KMS-11 (cell line): ENCODE data around the gene GPD1L.
"Not testable (repeated sequence)": the region's sequence is repeated elsewhere in the genome, so short reads cannot be mapped to it uniquely, and the experiment has no call there.

ENCODE experiments used
- H2AFZ ChIP-seq: fragments of 200-600 bp; sonication (generic); 2 replicates; pipeline ENCODE4 v1.6.1; 2016; ENCODE audit warnings: antibody characterized with exemption, mixed run types, low read depth
- H3K27ac ChIP-seq: fragments of 200-600 bp; sonication (generic); 2 replicates; pipeline ENCODE4 v1.6.1; 2016; ENCODE audit warnings: mild to moderate bottlenecking, mixed run types
- H3K27me3 ChIP-seq: fragments of 200-600 bp; sonication (generic); 2 replicates; pipeline ENCODE4 v1.6.1; 2017; ENCODE audit warnings: mild to moderate bottlenecking, low read depth, mixed run types, moderate library complexity; ENCODE audit not compliant: insufficient read depth
- H3K36me3 ChIP-seq: fragments of 200-600 bp; sonication (generic); 2 replicates; pipeline ENCODE4 v1.6.1; 2017; ENCODE audit warnings: mild to moderate bottlenecking, mixed run types; ENCODE audit not compliant: insufficient read depth
- H3K4me1 ChIP-seq: fragments of 200-600 bp; sonication (generic); 2 replicates; pipeline ENCODE4 v1.6.1; 2016; ENCODE audit warnings: mild to moderate bottlenecking, low read depth, mixed run types; ENCODE audit not compliant: poor library complexity, severe bottlenecking
- H3K4me2 ChIP-seq: fragments of 200-600 bp; sonication (generic); 2 replicates; pipeline ENCODE4 v1.7.0; 2016; ENCODE audit warnings: mild to moderate bottlenecking, mixed run types
- H3K4me3 ChIP-seq: fragments of 200-600 bp; sonication (generic); IDR thresholded peaks from 2 replicates; pipeline ENCODE4 v1.6.1; 2017; ENCODE audit warnings: low read depth, low read length, mixed read lengths; ENCODE audit not compliant: insufficient read depth
- H3K79me2 ChIP-seq: fragments of 200-600 bp; sonication (generic); 2 replicates; pipeline ENCODE4 v1.6.1; 2016; ENCODE audit warnings: low read depth, mixed run types; ENCODE audit not compliant: insufficient read depth
- H3K9ac ChIP-seq: fragments of 200-600 bp; sonication (generic); 2 replicates; pipeline ENCODE4 v1.6.1; 2016; ENCODE audit warnings: mild to moderate bottlenecking, mixed run types
- H4K20me1 ChIP-seq: fragments of 200-600 bp; sonication (generic); 2 replicates; pipeline ENCODE4 v1.6.1; 2016; ENCODE audit warnings: mild to moderate bottlenecking, mixed run types; ENCODE audit not compliant: insufficient read depth
- TF ChIP-seq, protein P1 (sequence below): fragments of 200-600 bp; sonication (generic); conservative IDR thresholded peaks from 2 replicates; pipeline ENCODE4 v1.6.1; 2017; ENCODE audit warnings: low read depth, mild to moderate bottlenecking, antibody characterized with exemption, low read length, moderate library complexity, mixed read lengths

Gene GPD1L

GRCh38 chr3:32189693-32190092 lies 83.3 kb downstream of the GPD1L start:
- H4K20me1 ChIP-seq: no peaks in the 10 kb centered on the region
- H3K4me1 ChIP-seq: no peaks in the 10 kb centered on the region
- no peak overlapping the region for H3K9ac ChIP-seq
- TF ChIP-seq, protein P1, sequence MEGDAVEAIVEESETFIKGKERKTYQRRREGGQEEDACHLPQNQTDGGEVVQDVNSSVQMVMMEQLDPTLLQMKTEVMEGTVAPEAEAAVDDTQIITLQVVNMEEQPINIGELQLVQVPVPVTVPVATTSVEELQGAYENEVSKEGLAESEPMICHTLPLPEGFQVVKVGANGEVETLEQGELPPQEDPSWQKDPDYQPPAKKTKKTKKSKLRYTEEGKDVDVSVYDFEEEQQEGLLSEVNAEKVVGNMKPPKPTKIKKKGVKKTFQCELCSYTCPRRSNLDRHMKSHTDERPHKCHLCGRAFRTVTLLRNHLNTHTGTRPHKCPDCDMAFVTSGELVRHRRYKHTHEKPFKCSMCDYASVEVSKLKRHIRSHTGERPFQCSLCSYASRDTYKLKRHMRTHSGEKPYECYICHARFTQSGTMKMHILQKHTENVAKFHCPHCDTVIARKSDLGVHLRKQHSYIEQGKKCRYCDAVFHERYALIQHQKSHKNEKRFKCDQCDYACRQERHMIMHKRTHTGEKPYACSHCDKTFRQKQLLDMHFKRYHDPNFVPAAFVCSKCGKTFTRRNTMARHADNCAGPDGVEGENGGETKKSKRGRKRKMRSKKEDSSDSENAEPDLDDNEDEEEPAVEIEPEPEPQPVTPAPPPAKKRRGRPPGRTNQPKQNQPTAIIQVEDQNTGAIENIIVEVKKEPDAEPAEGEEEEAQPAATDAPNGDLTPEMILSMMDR: no peak
- H3K27me3 ChIP-seq: no peaks in the 10 kb centered on the region
- no peak overlapping the region for H3K4me2 ChIP-seq
- no peak overlapping the region for H3K27ac ChIP-seq
- H3K4me3 ChIP-seq: no peak overlapping the region
- no peaks in the 10 kb centered on the region for H3K36me3 ChIP-seq
- H3K79me2 ChIP-seq: no peaks in the 10 kb centered on the region
- no peak overlapping the region for H2AFZ ChIP-seq

DNA sequence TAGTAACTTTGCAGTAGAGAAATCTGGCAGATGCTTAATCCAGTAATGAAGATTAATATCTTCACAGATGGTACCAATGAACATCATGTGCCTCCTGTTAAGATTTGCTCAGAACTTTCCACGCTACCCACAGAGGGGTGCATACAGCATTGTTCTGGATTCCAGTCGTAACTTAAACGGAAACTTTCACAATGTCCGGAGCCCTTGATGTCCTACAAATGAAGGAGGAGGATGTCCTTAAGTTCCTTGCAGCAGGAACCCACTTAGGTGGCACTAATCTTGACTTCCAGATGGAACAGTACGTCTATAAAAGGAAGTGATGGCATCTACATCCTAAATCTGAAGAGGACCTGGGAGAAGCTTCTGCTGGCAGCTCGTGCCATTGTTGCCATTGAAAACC lies 84.1 kb downstream of the GPD1L start:
- not testable (repeated sequence) for H3K9ac ChIP-seq, H3K27ac ChIP-seq, H3K4me3 ChIP-seq, H3K4me2 ChIP-seq, H4K20me1 ChIP-seq, H3K27me3 ChIP-seq, H3K4me1 ChIP-seq, H2AFZ ChIP-seq, H3K79me2 ChIP-seq, H3K36me3 ChIP-seq

- H3K36me3 ChIP-seq: no peaks in the 10 kb centered on the region
- H2AFZ ChIP-seq: no peak overlapping the region
- no peaks in the 10 kb centered on the region for H3K4me1 ChIP-seq
- H4K20me1 ChIP-seq: no peaks in the 10 kb centered on the region
- TF ChIP-seq, protein P1: no peak
- H3K79me2 ChIP-seq: no peaks in the 10 kb centered on the region
- H3K4me3 ChIP-seq: no peak overlapping the region
- no peak overlapping the region for H3K27ac ChIP-seq
- H3K4me2 ChIP-seq: no peak overlapping the region
- H3K27me3 ChIP-seq: no peaks in the 10 kb centered on the region
- H3K9ac ChIP-seq: no peak overlapping the region
Measured at GRCh38 chr3:32193101-32193500, 86.7 kb downstream of the GPD1L start.

- H3K4me1 ChIP-seq: no peaks in the 10 kb centered on the region
- H3K79me2 ChIP-seq: no peaks in the 10 kb centered on the region
- H3K27me3 ChIP-seq: no peaks in the 10 kb centered on the region
- no peak overlapping the region for H3K27ac ChIP-seq
- no peak overlapping the region for H3K4me3 ChIP-seq
- TF ChIP-seq, protein P1: no peak
- H3K36me3 ChIP-seq: no peaks in the 10 kb centered on the region
- H3K4me2 ChIP-seq: no peak overlapping the region
- no peak overlapping the region for H2AFZ ChIP-seq
- H3K9ac ChIP-seq: no peak overlapping the region
- no peaks in the 10 kb centered on the region for H4K20me1 ChIP-seq
Measured at GRCh38 chr3:32194653-32195052, 88.2 kb downstream of the GPD1L start.

DNA sequence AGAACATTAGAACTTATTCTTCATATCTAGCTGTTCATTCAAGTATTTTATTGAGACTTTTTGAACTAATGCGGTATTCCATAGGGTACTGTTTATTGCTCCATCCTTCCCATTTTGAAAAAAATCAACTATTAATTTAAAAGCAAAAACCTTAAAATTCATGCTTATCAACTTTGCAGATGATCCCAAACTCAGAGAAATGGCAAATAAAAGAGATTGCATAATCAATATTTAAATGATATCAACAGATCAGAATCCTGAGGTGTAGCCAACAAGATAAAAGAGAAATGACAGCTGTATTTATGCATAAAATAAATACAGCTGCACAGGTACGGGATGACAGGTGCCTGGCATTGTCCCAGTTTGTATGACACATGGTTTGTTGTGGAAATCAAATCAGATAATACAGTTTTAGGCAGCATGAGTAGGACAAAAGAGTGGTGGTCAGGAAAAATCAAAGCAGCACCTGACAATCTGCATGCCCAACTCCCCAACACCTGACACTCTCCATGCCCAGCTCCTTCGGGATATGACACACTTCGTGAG lies 89.6 kb downstream of the GPD1L start:
- no peaks in the 10 kb centered on the region for H3K27me3 ChIP-seq
- TF ChIP-seq, protein P1: no peak

More for the DNA sequence above, 89.6 kb downstream of the GPD1L start:
- Histone ChIP-seq H4K20me1 (no peaks in the 10 kb centered on the region), H3K4me3 (no peak overlapping the region), H3K36me3 (no peaks in the 10 kb centered on the region), H3K79me2 (no peaks in the 10 kb centered on the region), H3K4me2 (no peak overlapping the region), H3K9ac (no peak overlapping the region), H2AFZ (no peak overlapping the region), H3K4me1 (no peaks in the 10 kb centered on the region), H3K27ac (no peak overlapping the region)
